GM19025 (cell line): ENCODE measurements around the gene DHX8.

Source experiments
- ATAC-seq: cut with Tn5 transposase; IDR thresholded peaks from one replicate; pipeline ENCODE4 v1.9.1; 2021; ENCODE audit warnings: mild to moderate bottlenecking, low read depth, moderate library complexity; ENCODE audit not compliant: unreplicated experiment

Gene DHX8

GRCh38 chr17:43543771-43544575 lies 60.2 kb downstream of the DHX8 start:
- ATAC-seq, result no peak

- no peak for ATAC-seq
Measured at GRCh38 chr17:43545383-43545632, 61.5 kb downstream of the DHX8 start.

GRCh38 chr17:43546319-43547188 lies 62.8 kb downstream of the DHX8 start, which contains the start of gene ETV4:
Gene ETV4, minus strand, starts transcription at chr17:43546340. Its CDS starts 723 bp downstream, at chr17:43545617.
- ATAC-seq, result peak; percentile 94

GRCh38 chr17:43547189-43547550 lies 63.4 kb downstream of the DHX8 start:
- no peak for ATAC-seq

- no peak for ATAC-seq
Measured at GRCh38 chr17:43547659-43548256, 64.0 kb downstream of the DHX8 start.

- no peak for ATAC-seq
Measured at GRCh38 chr17:43548689-43549379, 65.1 kb downstream of the DHX8 start.

GRCh38 chr17:43549496-43549895 lies 65.7 kb downstream of the DHX8 start:
- ATAC-seq, result no peak

GRCh38 chr17:43550754-43551153 lies 67.0 kb downstream of the DHX8 start:
- no peak for ATAC-seq

GRCh38 chr17:43552229-43552837 lies 68.6 kb downstream of the DHX8 start:
- no peak for ATAC-seq

GRCh38 chr17:43553573-43553972 lies 69.8 kb downstream of the DHX8 start:
- no peak for ATAC-seq

GRCh38 chr17:43554857-43555256 lies 71.1 kb downstream of the DHX8 start:
- no peak for ATAC-seq

- no peak for ATAC-seq
Measured at GRCh38 chr17:43556292-43556691, 72.5 kb downstream of the DHX8 start.

GRCh38 chr17:43558805-43559160 lies 75.0 kb downstream of the DHX8 start:
- ATAC-seq, result no peak

GRCh38 chr17:43559161-43559816 lies 75.5 kb downstream of the DHX8 start:
- ATAC-seq, result no peak

GRCh38 chr17:43560461-43561427 lies 77.0 kb downstream of the DHX8 start:
- ATAC-seq, result no peak

GRCh38 chr17:43562679-43563599 lies 79.2 kb downstream of the DHX8 start:
- ATAC-seq, result no peak

GRCh38 chr17:43563600-43564594 lies 80.1 kb downstream of the DHX8 start:
- no peak for ATAC-seq
